Left hindlimb (tissue), 1 donor: ENCODE results near the gene LARP4B.

Experiments
- DNase-seq: peaks from one replicate; pipeline ENCODE4 v3.0.0-alpha.2; 2018

The LARP4B gene

GRCh38 chr10:931326-932318, at the start of gene LARP4B:
TSS of gene LARP4B (minus strand) at chr10:931705. CDS start at chr10:885721, 45,984 bp downstream.
- peak; percentile 98 for DNase-seq

GRCh38 chr10:980468-981093, 49.1 kb upstream of the LARP4B start:
- no peak for DNase-seq

GRCh38 chr10:978826-979421, 47.4 kb upstream of the LARP4B start:
- no peak for DNase-seq

GRCh38 chr10:976316-976715, 44.8 kb upstream of the LARP4B start:
- no peak for DNase-seq

GRCh38 chr10:974785-975074, 43.2 kb upstream of the LARP4B start:
- no peak for DNase-seq

- no peak for DNase-seq
Measured at GRCh38 chr10:974038-974784, 42.7 kb upstream of the LARP4B start.

GRCh38 chr10:972763-973162, 41.3 kb upstream of the LARP4B start:
- no peak for DNase-seq

GRCh38 chr10:971613-972012, 40.1 kb upstream of the LARP4B start:
- no peak for DNase-seq

- DNase-seq = no peak
Measured at GRCh38 chr10:971150-971542, 39.6 kb upstream of the LARP4B start.

GRCh38 chr10:970311-971149, 39.0 kb upstream of the LARP4B start:
- no peak for DNase-seq

GRCh38 chr10:969473-970150, 38.1 kb upstream of the LARP4B start:
- no peak for DNase-seq

- no peak for DNase-seq
Measured at GRCh38 chr10:968546-969199, 37.2 kb upstream of the LARP4B start.

- DNase-seq = no peak
Measured at GRCh38 chr10:966466-967235, 35.1 kb upstream of the LARP4B start.

GRCh38 chr10:964988-965417, 33.5 kb upstream of the LARP4B start:
- no peak for DNase-seq

GRCh38 chr10:964321-964987, 32.9 kb upstream of the LARP4B start:
- DNase-seq = no peak

GRCh38 chr10:963655-964054, 32.1 kb upstream of the LARP4B start:
- no peak for DNase-seq

- no peak for DNase-seq
Measured at GRCh38 chr10:963186-963585, 31.7 kb upstream of the LARP4B start.

GRCh38 chr10:962342-962741, 30.8 kb upstream of the LARP4B start:
- DNase-seq = no peak

GRCh38 chr10:958856-959255, 27.4 kb upstream of the LARP4B start:
- no peak for DNase-seq

GRCh38 chr10:958106-958505, 26.6 kb upstream of the LARP4B start:
- no peak for DNase-seq
